GM12865 (cell line): Measurements from ENCODE around the gene LAMA2.

Experiments used
- DNase-seq: peaks from one replicate; pipeline ENCODE4 v3.0.0; 2010; ENCODE audit warnings: low read depth
- H3K4me3 ChIP-seq: 2 replicates; pipeline ENCODE4 v1.5.1; 2011; ENCODE audit warnings: mild to moderate bottlenecking, low read depth, low read length, control low read depth
- CTCF ChIP-seq: IDR thresholded peaks from 2 replicates; pipeline ENCODE4 v1.5.1; 2011; ENCODE audit warnings: low read length, control low read depth, low read depth, inconsistent platforms; ENCODE audit not compliant: insufficient read depth; ENCODE audit errors: missing control alignments

The LAMA2 gene

DNA sequence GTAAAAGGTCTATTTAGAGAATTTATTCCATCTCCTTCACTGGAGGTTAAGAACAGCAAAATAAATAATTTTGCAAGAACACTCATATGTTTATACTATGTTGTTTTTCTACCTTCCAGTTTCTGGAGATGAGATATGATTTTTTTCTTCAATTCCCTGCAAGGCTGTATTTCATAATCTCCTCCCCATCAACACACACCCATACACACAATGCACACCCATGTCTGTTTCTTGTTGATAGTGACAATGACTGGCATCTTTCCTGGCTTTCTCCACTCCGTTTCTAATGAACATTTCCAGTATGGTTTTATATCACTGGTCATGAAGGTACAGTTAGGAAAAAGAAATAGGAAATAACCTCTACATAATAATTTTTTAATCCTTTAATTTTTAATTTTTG, 624.9 kb downstream of the LAMA2 start:
- no peak overlapping the region for H3K4me3 ChIP-seq
- no peak for DNase-seq
- TF ChIP-seq CTCF, result no peak

DNA sequence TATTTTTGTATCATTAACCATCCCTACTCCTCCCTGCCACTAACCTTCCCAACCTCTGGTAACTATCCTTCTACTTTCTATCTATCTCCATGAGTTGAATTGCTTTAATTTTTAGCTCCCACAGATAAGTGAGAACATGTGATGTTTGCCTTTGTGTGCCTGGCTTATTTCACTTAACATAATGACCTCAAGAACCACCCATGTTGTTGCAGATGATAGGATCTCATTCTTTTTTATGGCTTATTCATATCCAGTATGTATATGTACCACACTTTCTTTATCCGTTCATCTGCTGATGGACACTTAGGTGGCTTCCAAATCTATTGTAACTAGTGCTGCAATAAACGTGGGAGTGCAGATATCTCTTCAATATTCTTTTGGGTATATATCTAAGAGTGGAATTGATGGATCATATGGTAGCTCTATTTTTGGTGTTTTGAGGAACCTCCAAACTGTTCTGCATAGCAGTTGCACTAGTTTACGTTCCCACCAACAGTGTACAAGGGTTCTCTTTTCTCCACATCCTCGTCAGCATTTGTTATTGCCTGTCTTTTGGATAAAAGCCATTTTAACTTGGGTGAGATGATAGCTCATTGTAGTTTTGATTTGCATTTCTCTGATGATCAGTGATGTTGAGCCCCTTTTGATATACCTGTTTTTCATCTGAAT, 625.7 kb downstream of the LAMA2 start:
- TF ChIP-seq CTCF, result no peak
- H3K4me3 ChIP-seq, result no peak overlapping the region
- no peak for DNase-seq

GRCh38 chr6:129510950-129511349, 628.0 kb downstream of the LAMA2 start:
- no peak for TF ChIP-seq CTCF
- H3K4me3 ChIP-seq, result no peak overlapping the region
- no peak for DNase-seq

DNA sequence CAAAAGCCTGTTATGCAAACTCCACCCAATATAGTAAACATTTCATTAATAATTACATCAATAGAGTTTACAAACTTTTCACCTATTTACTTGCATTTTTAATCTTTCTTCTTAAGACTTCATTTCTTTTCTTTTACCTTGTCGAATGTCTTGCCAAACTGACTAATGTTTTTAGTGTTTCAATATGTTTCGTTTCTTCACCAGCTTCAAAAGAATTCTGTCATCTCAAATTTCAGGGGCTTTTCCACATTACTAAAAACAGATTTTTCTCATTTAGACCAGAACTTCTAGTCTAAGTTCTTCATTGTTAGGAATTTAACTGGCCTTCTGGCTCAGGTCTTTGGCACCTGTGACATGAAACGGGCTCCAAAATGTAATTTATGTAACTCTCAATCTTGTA, 630.5 kb downstream of the LAMA2 start:
- DNase-seq, result no peak
- TF ChIP-seq CTCF, result no peak
- H3K4me3 ChIP-seq, result no peak overlapping the region

GRCh38 chr6:129515004-129515403, 632.1 kb downstream of the LAMA2 start:
- DNase-seq, result no peak
- H3K4me3 ChIP-seq, result no peak overlapping the region
- TF ChIP-seq CTCF, result no peak

- no peak overlapping the region for H3K4me3 ChIP-seq
- no peak for DNase-seq
- TF ChIP-seq CTCF, result no peak
Observed at GRCh38 chr6:129516005-129516404, 633.1 kb downstream of the LAMA2 start.

GRCh38 chr6:129516787-129517186, 633.8 kb downstream of the LAMA2 start:
- no peak for DNase-seq
- no peak for TF ChIP-seq CTCF

More at GRCh38 chr6:129516787-129517186, 633.8 kb downstream of the LAMA2 start:
- no peak overlapping the region for H3K4me3 ChIP-seq
